GM12872 (cell line): Measurements from ENCODE around the gene CCL27.

Experiments used
- TF ChIP-seq, protein P1 (sequence below): IDR thresholded peaks from 3 replicates; pipeline ENCODE4 v1.5.1; 2011; ENCODE audit warnings: low read depth, mild to moderate bottlenecking, low read length, moderate library complexity; ENCODE audit not compliant: insufficient read depth

Gene CCL27

GRCh38 chr9:34688329-34689115 is 26.1 kb upstream of the CCL27 start:
- TF ChIP-seq, protein P1, sequence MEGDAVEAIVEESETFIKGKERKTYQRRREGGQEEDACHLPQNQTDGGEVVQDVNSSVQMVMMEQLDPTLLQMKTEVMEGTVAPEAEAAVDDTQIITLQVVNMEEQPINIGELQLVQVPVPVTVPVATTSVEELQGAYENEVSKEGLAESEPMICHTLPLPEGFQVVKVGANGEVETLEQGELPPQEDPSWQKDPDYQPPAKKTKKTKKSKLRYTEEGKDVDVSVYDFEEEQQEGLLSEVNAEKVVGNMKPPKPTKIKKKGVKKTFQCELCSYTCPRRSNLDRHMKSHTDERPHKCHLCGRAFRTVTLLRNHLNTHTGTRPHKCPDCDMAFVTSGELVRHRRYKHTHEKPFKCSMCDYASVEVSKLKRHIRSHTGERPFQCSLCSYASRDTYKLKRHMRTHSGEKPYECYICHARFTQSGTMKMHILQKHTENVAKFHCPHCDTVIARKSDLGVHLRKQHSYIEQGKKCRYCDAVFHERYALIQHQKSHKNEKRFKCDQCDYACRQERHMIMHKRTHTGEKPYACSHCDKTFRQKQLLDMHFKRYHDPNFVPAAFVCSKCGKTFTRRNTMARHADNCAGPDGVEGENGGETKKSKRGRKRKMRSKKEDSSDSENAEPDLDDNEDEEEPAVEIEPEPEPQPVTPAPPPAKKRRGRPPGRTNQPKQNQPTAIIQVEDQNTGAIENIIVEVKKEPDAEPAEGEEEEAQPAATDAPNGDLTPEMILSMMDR, result no peak

GRCh38 chr9:34687276-34688030 is 25.0 kb upstream of the CCL27 start:
- TF ChIP-seq, protein P1, result no peak

GRCh38 chr9:34686732-34687131 is 24.3 kb upstream of the CCL27 start:
- TF ChIP-seq, protein P1, result no peak

DNA sequence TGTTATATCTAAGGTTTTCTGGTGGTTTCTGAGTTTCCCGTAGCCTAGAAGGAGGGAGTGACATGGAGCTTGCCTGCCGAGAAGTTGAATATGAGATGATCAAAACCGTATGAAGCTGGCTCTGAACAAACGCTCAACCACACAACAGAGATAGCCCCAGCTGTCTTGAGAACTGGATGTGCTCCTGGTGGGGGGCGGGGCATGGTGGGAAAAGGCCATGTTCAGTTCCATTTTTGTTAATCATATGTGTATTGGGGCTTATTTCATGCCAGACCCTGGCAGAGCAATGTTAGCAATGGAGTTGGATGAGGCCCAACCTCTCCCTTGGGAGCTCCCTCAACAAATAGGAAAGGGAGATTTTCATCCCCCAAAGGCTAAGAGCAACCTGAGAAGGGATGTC is 23.8 kb upstream of the CCL27 start:
- TF ChIP-seq, protein P1, result no peak

DNA sequence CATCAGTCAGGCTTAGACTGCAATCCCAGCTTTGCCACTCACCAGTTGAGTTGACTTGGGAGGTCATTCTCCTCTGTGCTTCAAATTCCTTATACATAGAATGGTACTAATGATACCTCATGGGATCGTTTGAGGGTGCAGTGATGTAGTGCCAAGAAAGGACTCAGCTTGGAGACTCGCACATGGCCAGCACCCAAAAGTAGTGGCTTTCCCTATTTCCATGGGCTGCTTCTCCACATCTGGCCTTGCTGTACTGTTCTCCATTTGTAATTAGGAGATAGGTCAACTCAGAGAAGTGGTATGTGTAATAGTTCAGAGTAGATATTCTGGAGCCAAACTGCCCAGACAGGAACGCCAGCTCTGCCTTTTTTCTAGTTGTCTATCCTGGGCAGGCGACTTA is 23.1 kb upstream of the CCL27 start:
- TF ChIP-seq, protein P1, result no peak

- TF ChIP-seq, protein P1, result no peak
Measured at GRCh38 chr9:34684816-34685215, 22.4 kb upstream of the CCL27 start.

- TF ChIP-seq, protein P1, result no peak
Measured at GRCh38 chr9:34684145-34684544, 21.7 kb upstream of the CCL27 start.
